ENCODE measurements around the gene MAN2C1.
"Not testable (repeated sequence)": the region's sequence is repeated elsewhere in the genome, so short reads cannot be mapped to it uniquely, and the experiment has no call there.

MAN2C1 gene

GRCh38 chr15:75360856-75361255 is 7.6 kb downstream of the MAN2C1 start:
- DNase-seq, result no peak

GRCh38 chr15:75360391-75360790 is 8.0 kb downstream of the MAN2C1 start:
- DNase-seq, result no peak

GRCh38 chr15:75359537-75360250 is 8.7 kb downstream of the MAN2C1 start:
- no peak for DNase-seq

GRCh38 chr15:75358771-75359536 is 9.5 kb downstream of the MAN2C1 start:
- DNase-seq, result no peak

GRCh38 chr15:75357976-75358673 is 10.3 kb downstream of the MAN2C1 start:
- DNase-seq, result no peak

GRCh38 chr15:75356517-75356916 is 11.9 kb downstream of the MAN2C1 start:
- no peak for DNase-seq

GRCh38 chr15:75356006-75356405 is 12.4 kb downstream of the MAN2C1 start:
- no peak for DNase-seq

GRCh38 chr15:75355369-75355768 is 13.0 kb downstream of the MAN2C1 start:
- no peak for DNase-seq

GRCh38 chr15:75354454-75354853 is 14.0 kb downstream of the MAN2C1 start:
- no peak for DNase-seq

- DNase-seq, result no peak
Observed at GRCh38 chr15:75353604-75354003, 14.8 kb downstream of the MAN2C1 start.

- no peak for DNase-seq
Observed at GRCh38 chr15:75352186-75353080, 16.0 kb downstream of the MAN2C1 start.

- no peak for DNase-seq
Observed at GRCh38 chr15:75350601-75351361, 17.6 kb downstream of the MAN2C1 start.

- no peak for DNase-seq
Observed at GRCh38 chr15:75349851-75350588, 18.4 kb downstream of the MAN2C1 start.

- not testable (repeated sequence) for DNase-seq
Observed at GRCh38 chr15:75349351-75349669, 19.1 kb downstream of the MAN2C1 start.

GRCh38 chr15:75348562-75349350 is 19.7 kb downstream of the MAN2C1 start:
- DNase-seq, result no peak

- DNase-seq, result no peak
Observed at GRCh38 chr15:75348034-75348561, 20.3 kb downstream of the MAN2C1 start.

GRCh38 chr15:75347222-75348033 is 21.0 kb downstream of the MAN2C1 start:
- peak; percentile 15 for DNase-seq

GRCh38 chr15:75346796-75347221 is 21.6 kb downstream of the MAN2C1 start, which contains the start of gene NEIL1:
TSS of gene NEIL1 (plus strand) at chr15:75347039. CDS start at chr15:75348906, 1,867 bp downstream.
- no peak for DNase-seq

GRCh38 chr15:75343953-75344352 is 24.5 kb downstream of the MAN2C1 start:
- DNase-seq, result not testable (repeated sequence)

All from fibroblast of skin of abdomen (primary cell).